ENCODE measurements around the gene TCEA2.

The TCEA2 gene

GRCh38 chr20:64077094-64077493 is 14.1 kb downstream of the TCEA2 start:
- no peak overlapping the region for H2AFZ ChIP-seq (ENCODE audit: low read depth)
- H3K4me3 ChIP-seq (IDR thresholded peaks at IDR 0.05; ENCODE audit: insufficient read depth, low read depth, low read length): no peak overlapping the region
- peaks cover 20% of the 10 kb centered on the region for H3K4me1 ChIP-seq (ENCODE audit: low read depth, poor library complexity, severe bottlenecking)
- H3K9ac ChIP-seq: no peak overlapping the region
- H4K20me1 ChIP-seq (ENCODE audit: insufficient read depth): no peaks in the 10 kb centered on the region
- H3K36me3 ChIP-seq (ENCODE audit: insufficient read depth): no peaks in the 10 kb centered on the region
- no peak overlapping the region for H3K27ac ChIP-seq
- peaks cover 27% of the 10 kb centered on the region; the same call in 1 of the 2 replicates for H3K27me3 ChIP-seq (ENCODE audit: insufficient read depth, low read depth)
- no peak for TF ChIP-seq CTCF (conservative IDR thresholded peaks at IDR 0.05; ENCODE audit: low read depth, low read length)
- no peak overlapping the region for H3K4me2 ChIP-seq
- no peaks in the 10 kb centered on the region for H3K79me2 ChIP-seq (ENCODE audit: insufficient read depth, low read depth)

GRCh38 chr20:64077541-64077875 is 14.5 kb downstream of the TCEA2 start:
- H3K36me3 ChIP-seq (ENCODE audit: insufficient read depth): no peaks in the 10 kb centered on the region
- no peak overlapping the region for H3K4me2 ChIP-seq
- H3K27ac ChIP-seq: no peak overlapping the region
- no peak overlapping the region for H3K4me3 ChIP-seq (IDR thresholded peaks at IDR 0.05; ENCODE audit: insufficient read depth, low read depth, low read length)
- H3K9ac ChIP-seq: no peak overlapping the region
- H3K4me1 ChIP-seq (ENCODE audit: low read depth, poor library complexity, severe bottlenecking): peaks cover 20% of the 10 kb centered on the region
- peaks cover 31% of the 10 kb centered on the region for H3K27me3 ChIP-seq (ENCODE audit: insufficient read depth, low read depth)
- no peak overlapping the region for H2AFZ ChIP-seq (ENCODE audit: low read depth)
- TF ChIP-seq CTCF (conservative IDR thresholded peaks at IDR 0.05; ENCODE audit: low read depth, low read length): no peak
- H3K79me2 ChIP-seq (ENCODE audit: insufficient read depth, low read depth): no peaks in the 10 kb centered on the region
- no peaks in the 10 kb centered on the region for H4K20me1 ChIP-seq (ENCODE audit: insufficient read depth)

- peak overlapping the region; percentile 74; the same call in 1 of the 2 replicates for H3K9ac ChIP-seq
Observed at GRCh38 chr20:64077876-64078551, 15.0 kb downstream of the TCEA2 start.

GRCh38 chr20:64078934-64079272 is 15.9 kb downstream of the TCEA2 start:
- peak overlapping the region; percentile 87 for H2AFZ ChIP-seq (ENCODE audit: low read depth)
- H3K27ac ChIP-seq: no peak overlapping the region

More at GRCh38 chr20:64077876-64078551, 15.0 kb downstream of the TCEA2 start:
- H3K79me2 ChIP-seq (ENCODE audit: insufficient read depth, low read depth): no peaks in the 10 kb centered on the region
- H3K27me3 ChIP-seq (ENCODE audit: insufficient read depth, low read depth): peaks cover 36% of the 10 kb centered on the region
- H3K36me3 ChIP-seq (ENCODE audit: insufficient read depth): no peaks in the 10 kb centered on the region
- no peak overlapping the region for H3K4me3 ChIP-seq (IDR thresholded peaks at IDR 0.05; ENCODE audit: insufficient read depth, low read depth, low read length)
- no peak overlapping the region for H3K27ac ChIP-seq
- peak overlapping the region; percentile 98 for H3K4me2 ChIP-seq
- no peak overlapping the region for H2AFZ ChIP-seq (ENCODE audit: low read depth)
- peaks cover 20% of the 10 kb centered on the region for H3K4me1 ChIP-seq (ENCODE audit: low read depth, poor library complexity, severe bottlenecking)
- no peaks in the 10 kb centered on the region for H4K20me1 ChIP-seq (ENCODE audit: insufficient read depth)
- TF ChIP-seq CTCF (conservative IDR thresholded peaks at IDR 0.05; ENCODE audit: low read depth, low read length): no peak

More at GRCh38 chr20:64078934-64079272, 15.9 kb downstream of the TCEA2 start:
- Histone ChIP-seq H3K4me1 (ENCODE audit: low read depth, poor library complexity, severe bottlenecking) (peaks cover 20% of the 10 kb centered on the region), H3K27me3 (ENCODE audit: insufficient read depth, low read depth) (peaks cover 44% of the 10 kb centered on the region), H4K20me1 (ENCODE audit: insufficient read depth) (no peaks in the 10 kb centered on the region), H3K36me3 (ENCODE audit: insufficient read depth) (no peaks in the 10 kb centered on the region), H3K9ac (peak overlapping the region; percentile 74; the same call in 1 of the 2 replicates), H3K79me2 (ENCODE audit: insufficient read depth, low read depth) (no peaks in the 10 kb centered on the region), H3K4me2 (peak overlapping the region; percentile 98), H3K4me3 (IDR thresholded peaks at IDR 0.05; ENCODE audit: insufficient read depth, low read depth, low read length) (no peak overlapping the region)
- no peak for TF ChIP-seq CTCF (conservative IDR thresholded peaks at IDR 0.05; ENCODE audit: low read depth, low read length)
